ENCODE results near the gene THBS3. TPM values are rescaled to one million over a fixed set of nuclear protein-coding genes. Genes with fewer than 3 reads are reported as not detected.

Gene THBS3
- total and polyA plus RNA-seq, 9 of the 15 experiments (the other 6 are each of a cell fraction or from before 2014, with no cell fraction given) = 0.59 to 8.3 (median 3.2) TPM

GRCh38 chr1:155167166-155168104, 40.3 kb downstream of the THBS3 start (continued):
- TF ChIP-seq MNT (conservative IDR thresholded peaks at IDR 0.05) (no peak), CEBPB (tag; IDR thresholded peaks at IDR 0.05) (no peak), EP300 (IDR thresholded peaks at IDR 0.05; ENCODE audit: low read length) (no peak), ZC3H11A (IDR thresholded peaks at IDR 0.05; ENCODE audit: low read depth, low read length) (no peak), COPS2 (conservative IDR thresholded peaks at IDR 0.05) (no peak), CHD7 (IDR thresholded peaks at IDR 0.05; ENCODE audit: low read depth, low read length) (no peak), ARID2 (IDR thresholded peaks at IDR 0.05) (peak; percentile 85), THAP12 (CRISPR knock-in tag; IDR thresholded peaks at IDR 0.05) (no peak), SPI1 (IDR thresholded peaks at IDR 0.05; ENCODE audit: borderline replicate concordance, low read depth, low read length) (no peak), MECOM (CRISPR knock-in tag; IDR thresholded peaks at IDR 0.05) (no peak)
